ENCODE results near the gene ST3GAL5. TPM values are rescaled to one million over a fixed set of nuclear protein-coding genes. Genes with fewer than 3 reads are reported as not detected.

ST3GAL5 gene
- total and polyA plus RNA-seq, 2 of the 8 experiments (the other 6 are each of a cell fraction or from before 2014, with no cell fraction given) = 1.9 to 4.5 TPM

DNA sequence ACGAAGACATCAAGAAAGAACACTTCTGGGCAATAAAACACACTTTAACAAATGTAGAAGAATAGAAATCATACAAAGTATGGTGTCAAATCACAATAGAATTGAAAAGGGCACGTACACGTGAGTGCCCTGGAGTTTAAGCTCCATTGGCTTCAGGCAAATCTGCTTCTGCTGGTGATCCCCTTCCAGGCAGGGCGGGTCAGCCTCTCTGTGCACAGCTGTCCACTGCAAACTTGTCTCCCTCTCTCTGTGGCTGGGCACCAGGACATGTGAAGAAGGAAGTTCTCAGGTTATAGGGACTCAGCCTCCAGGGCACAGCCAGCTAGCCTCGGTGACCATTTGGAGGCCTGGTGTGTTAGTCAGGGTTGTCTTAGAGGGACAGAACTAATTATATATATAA is 66.0 kb downstream of the ST3GAL5 start:
- no peak for FAIRE-seq
- no peak overlapping the region for H3K23ac ChIP-seq (ENCODE audit: insufficient read length)
- no peak overlapping the region for H2BK5ac ChIP-seq (ENCODE audit: low read depth, low read length)
- no peaks in the 10 kb centered on the region; a peak in 1 of 8 replicates for H3K36me3 ChIP-seq (ENCODE audit: control insufficient read depth in 2 of 4, insufficient read depth in 4 of 4, low read length in 3 of 4)
- no peaks in the 10 kb centered on the region for H3K27me3 ChIP-seq (replicated peaks in 1 of 4; ENCODE audit: control insufficient read depth in 3 of 4, extremely low read depth in 1 of 4, insufficient read depth in 3 of 4, low read length in 3 of 4)
- no peaks in the 10 kb centered on the region for H3K23me2 ChIP-seq (ENCODE audit: low read depth, low read length)
- ChIA-PET POLR2A (ENCODE audit: partially characterized antibody) (no interaction called here), CTCF (ENCODE audit: partially characterized antibody) (interaction anchor here (1.3 to 2.3 kb wide), 3 partner anchors 17 to 255 kb away, joined by 3 to 10 read pairs (median 3); no protein-coding TSS in a partner anchor)
- H3K4ac ChIP-seq (replicated peaks; ENCODE audit: insufficient read length, low read depth, low read length) = no peak overlapping the region
- no peaks in the 10 kb centered on the region for H3K9me3 ChIP-seq (ENCODE audit: insufficient read depth in 2 of 2, low read depth in 1 of 2, low read length in 1 of 2)
- no peak overlapping the region for H3K4me3 ChIP-seq (ENCODE audit: extremely low read depth in 1 of 4, insufficient read depth in 2 of 4, low read depth in 3 of 4, low read length in 4 of 4)
- H2BK15ac ChIP-seq (ENCODE audit: low read length) = no peak overlapping the region
- 81% methylated on average over 5 of the region's 5 CpGs; no CpG with 5 or more reads in 1 of the 2 experiments for WGBS, 2 experiments (ENCODE audit: extremely low coverage in 1 of 2, insufficient coverage in 1 of 2, insufficient read length in 1 of 2, insufficient replicate concordance in 2 of 2, low coverage in 1 of 2, low lambda C conversion rate in 2 of 2, missing lambda C conversion rate in 1 of 2)
- no peak overlapping the region for H3K27ac ChIP-seq (ENCODE audit: low read depth, low read length)
- no peak overlapping the region for H3K4me2 ChIP-seq (ENCODE audit: insufficient read depth in 1 of 2, low read depth in 2 of 2, low read length in 2 of 2)
- H3K79me1 ChIP-seq (ENCODE audit: low read depth, low read length) = no peaks in the 10 kb centered on the region
- no peak overlapping the region for H4K8ac ChIP-seq (ENCODE audit: extremely low read depth, insufficient read depth, low read length)
- no peak overlapping the region for H2AFZ ChIP-seq (ENCODE audit: low read length)
- H4K5ac ChIP-seq (ENCODE audit: insufficient read length, low read depth, low read length) = no peak overlapping the region
- no peaks in the 10 kb centered on the region for H3K79me2 ChIP-seq (ENCODE audit: control insufficient read depth in 1 of 2, insufficient read depth in 2 of 2, low read length in 2 of 2)
- H2BK20ac ChIP-seq (ENCODE audit: low read length) = no peak overlapping the region
- H3K56ac ChIP-seq (replicated peaks; ENCODE audit: insufficient read length, low read depth, low read length) = no peak overlapping the region
- no peak overlapping the region for H3K14ac ChIP-seq (ENCODE audit: insufficient read length)
- H4K20me1 ChIP-seq (replicated peaks in 1 of 2; ENCODE audit: control insufficient read depth in 1 of 2, insufficient read depth in 2 of 2, low read length in 2 of 2) = no peaks in the 10 kb centered on the region
- no peak for DNase-seq (ENCODE audit: low read depth in 1 of 2, low spot score in 2 of 2)
- H2AK5ac ChIP-seq (ENCODE audit: low read depth, low read length) = no peak overlapping the region
- no peaks in the 10 kb centered on the region; a peak in 2 of 7 replicates for H3K4me1 ChIP-seq (replicated peaks in 1 of 4; ENCODE audit: control insufficient read depth in 3 of 4, insufficient read depth in 4 of 4, low read length in 3 of 4)
- H3K18ac ChIP-seq (ENCODE audit: extremely low read depth, low read length) = no peak overlapping the region
- no peak overlapping the region for H4K91ac ChIP-seq (replicated peaks; ENCODE audit: insufficient read length, low read length)
- no peak overlapping the region; the same call in 1 of the 2 replicates for H2BK12ac ChIP-seq (ENCODE audit: low read depth, low read length)
- H3K9ac ChIP-seq (replicated peaks in 1 of 4; ENCODE audit: extremely low read depth in 1 of 4, low read depth in 3 of 4, low read length in 3 of 4) = no peak overlapping the region
- no peak overlapping the region for H2BK120ac ChIP-seq (replicated peaks; ENCODE audit: low read depth, low read length)
- no peak for TF ChIP-seq SRF (IDR thresholded peaks at IDR 0.05; ENCODE audit: low read depth, low read length)
- no peak for TF ChIP-seq SP4 (IDR thresholded peaks at IDR 0.05; ENCODE audit: low read length)
- TF ChIP-seq, protein P1, sequence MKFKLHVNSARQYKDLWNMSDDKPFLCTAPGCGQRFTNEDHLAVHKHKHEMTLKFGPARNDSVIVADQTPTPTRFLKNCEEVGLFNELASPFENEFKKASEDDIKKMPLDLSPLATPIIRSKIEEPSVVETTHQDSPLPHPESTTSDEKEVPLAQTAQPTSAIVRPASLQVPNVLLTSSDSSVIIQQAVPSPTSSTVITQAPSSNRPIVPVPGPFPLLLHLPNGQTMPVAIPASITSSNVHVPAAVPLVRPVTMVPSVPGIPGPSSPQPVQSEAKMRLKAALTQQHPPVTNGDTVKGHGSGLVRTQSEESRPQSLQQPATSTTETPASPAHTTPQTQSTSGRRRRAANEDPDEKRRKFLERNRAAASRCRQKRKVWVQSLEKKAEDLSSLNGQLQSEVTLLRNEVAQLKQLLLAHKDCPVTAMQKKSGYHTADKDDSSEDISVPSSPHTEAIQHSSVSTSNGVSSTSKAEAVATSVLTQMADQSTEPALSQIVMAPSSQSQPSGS (IDR thresholded peaks at IDR 0.05; ENCODE audit: low read length) = no peak
- TF ChIP-seq EZH2 (IDR thresholded peaks at IDR 0.05; ENCODE audit: low read depth, low read length, severe bottlenecking) = no peak
- TF ChIP-seq RFX5 (IDR thresholded peaks at IDR 0.05; ENCODE audit: borderline replicate concordance, low read depth, low read length) = no peak

All from H1 (cell line).